MM.1S (cell line): ENCODE measurements around the gene RPS6KA2.

ENCODE experiments used
- DNase-seq: peaks from one replicate; pipeline ENCODE4 v3.0.0-alpha.2; 2015
- H2AFZ ChIP-seq: fragments of 300-600 bp; sonication (generic); 2 replicates; pipeline ENCODE4 v1.6.0; 2016; ENCODE audit warnings: antibody characterized with exemption, low read length
- H3F3A ChIP-seq: fragments of 300-600 bp; sonication (generic); 2 replicates; pipeline ENCODE4 v1.6.1; 2016; ENCODE audit warnings: mild to moderate bottlenecking, antibody characterized with exemption, low read length, moderate library complexity, mixed read lengths; ENCODE audit not compliant: insufficient read depth
- H3K27ac ChIP-seq: fragments of 300-600 bp; sonication (generic); 2 replicates; pipeline ENCODE4 v1.5.1; 2016; ENCODE audit warnings: mild to moderate bottlenecking, low read length
- H3K27me3 ChIP-seq: fragments of 300-600 bp; sonication (generic); replicated peaks from 2 replicates; pipeline ENCODE4 v1.6.0; 2016; ENCODE audit warnings: low read length; ENCODE audit not compliant: insufficient read depth
- H3K36me3 ChIP-seq: fragments of 300-600 bp; sonication (generic); replicated peaks from 2 replicates; pipeline ENCODE4 v1.6.1; 2016; ENCODE audit warnings: mild to moderate bottlenecking, low read length, mixed read lengths; ENCODE audit not compliant: insufficient read depth
- H3K4me1 ChIP-seq: fragments of 300-600 bp; sonication (generic); 2 replicates; pipeline ENCODE4 v1.6.1; 2016; ENCODE audit warnings: low read length, mixed read lengths
- H3K4me2 ChIP-seq: fragments of 300-600 bp; sonication (generic); 2 replicates; pipeline ENCODE4 v1.6.0; 2016; ENCODE audit warnings: low read depth, low read length
- H3K4me3 ChIP-seq: fragments of 300-600 bp; sonication (generic); 2 replicates; pipeline ENCODE4 v1.5.1; 2016; ENCODE audit warnings: low read length, mixed read lengths
- H3K79me2 ChIP-seq: fragments of 300-600 bp; sonication (generic); 2 replicates; pipeline ENCODE4 v1.6.1; 2016; ENCODE audit warnings: mixed run types, low read length, mixed read lengths
- H3K9ac ChIP-seq: fragments of 300-600 bp; sonication (generic); 2 replicates; pipeline ENCODE4 v1.6.1; 2016; ENCODE audit warnings: low read length, mixed read lengths
- H3K9me2 ChIP-seq: fragments of 300-600 bp; sonication (generic); replicated peaks from 2 replicates; pipeline ENCODE4 v1.6.1; 2016; ENCODE audit warnings: mild to moderate bottlenecking, low read length, mixed read lengths; ENCODE audit not compliant: insufficient read depth
- H3K9me3 ChIP-seq: fragments of 300-600 bp; sonication (generic); replicated peaks from 2 replicates; pipeline ENCODE4 v1.6.1; 2016; ENCODE audit warnings: mild to moderate bottlenecking, low read length, mixed read lengths; ENCODE audit not compliant: insufficient read depth
- H4K20me1 ChIP-seq: fragments of 300-600 bp; sonication (generic); 2 replicates; pipeline ENCODE4 v1.6.1; 2016; ENCODE audit warnings: mild to moderate bottlenecking, low read length, moderate library complexity, mixed read lengths; ENCODE audit not compliant: insufficient read depth
- EZH2 ChIP-seq: fragments of 300-600 bp; sonication (generic); optimal IDR thresholded peaks from 2 replicates; pipeline ENCODE3; 2017; ENCODE audit warnings: low read depth, mild to moderate bottlenecking, antibody characterized with exemption, low read length, mixed read lengths
- EZH2phosphoT487 ChIP-seq: fragments of 300-600 bp; sonication (generic); IDR thresholded peaks from 2 replicates; pipeline ENCODE4 v1.6.1; 2018; ENCODE audit warnings: antibody characterized with exemption, low read length
- TF ChIP-seq, protein P1 (sequence below): fragments of 300-600 bp; sonication (generic); IDR thresholded peaks from 2 replicates; pipeline ENCODE4 v1.5.1; 2016; ENCODE audit warnings: antibody characterized with exemption, low read length, mixed read lengths

Gene RPS6KA2

GRCh38 chr6:166617359-166617758 lies 9.7 kb downstream of the RPS6KA2 start:
- H3K36me3 ChIP-seq, result no peaks in the 10 kb centered on the region
- no peaks in the 10 kb centered on the region for H3K79me2 ChIP-seq
- H3K27me3 ChIP-seq, result no peaks in the 10 kb centered on the region
- no peaks in the 10 kb centered on the region for H3K9me2 ChIP-seq
- H4K20me1 ChIP-seq, result no peaks in the 10 kb centered on the region
- no peaks in the 10 kb centered on the region for H3F3A ChIP-seq
- no peaks in the 10 kb centered on the region for H3K9me3 ChIP-seq
- H3K4me1 ChIP-seq, result no peaks in the 10 kb centered on the region
- no peak overlapping the region for H3K4me3 ChIP-seq
- TF ChIP-seq EZH2phosphoT487 (no peak), EZH2 (no peak)
- TF ChIP-seq, protein P1, sequence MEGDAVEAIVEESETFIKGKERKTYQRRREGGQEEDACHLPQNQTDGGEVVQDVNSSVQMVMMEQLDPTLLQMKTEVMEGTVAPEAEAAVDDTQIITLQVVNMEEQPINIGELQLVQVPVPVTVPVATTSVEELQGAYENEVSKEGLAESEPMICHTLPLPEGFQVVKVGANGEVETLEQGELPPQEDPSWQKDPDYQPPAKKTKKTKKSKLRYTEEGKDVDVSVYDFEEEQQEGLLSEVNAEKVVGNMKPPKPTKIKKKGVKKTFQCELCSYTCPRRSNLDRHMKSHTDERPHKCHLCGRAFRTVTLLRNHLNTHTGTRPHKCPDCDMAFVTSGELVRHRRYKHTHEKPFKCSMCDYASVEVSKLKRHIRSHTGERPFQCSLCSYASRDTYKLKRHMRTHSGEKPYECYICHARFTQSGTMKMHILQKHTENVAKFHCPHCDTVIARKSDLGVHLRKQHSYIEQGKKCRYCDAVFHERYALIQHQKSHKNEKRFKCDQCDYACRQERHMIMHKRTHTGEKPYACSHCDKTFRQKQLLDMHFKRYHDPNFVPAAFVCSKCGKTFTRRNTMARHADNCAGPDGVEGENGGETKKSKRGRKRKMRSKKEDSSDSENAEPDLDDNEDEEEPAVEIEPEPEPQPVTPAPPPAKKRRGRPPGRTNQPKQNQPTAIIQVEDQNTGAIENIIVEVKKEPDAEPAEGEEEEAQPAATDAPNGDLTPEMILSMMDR, result no peak
- H2AFZ ChIP-seq, result no peak overlapping the region
- H3K4me2 ChIP-seq, result no peak overlapping the region
- H3K27ac ChIP-seq, result no peak overlapping the region
- no peak for DNase-seq
- H3K9ac ChIP-seq, result no peak overlapping the region

- no peak for DNase-seq
- Histone ChIP-seq H3K27ac (no peak overlapping the region), H3K79me2 (no peaks in the 10 kb centered on the region), H3K4me2 (no peak overlapping the region), H3K9ac (no peak overlapping the region), H3K36me3 (no peaks in the 10 kb centered on the region), H3K4me3 (no peak overlapping the region), H2AFZ (no peak overlapping the region), H3K9me3 (no peaks in the 10 kb centered on the region), H4K20me1 (no peaks in the 10 kb centered on the region), H3K27me3 (no peaks in the 10 kb centered on the region), H3F3A (no peaks in the 10 kb centered on the region), H3K9me2 (no peaks in the 10 kb centered on the region), H3K4me1 (no peaks in the 10 kb centered on the region)
- TF ChIP-seq EZH2phosphoT487 (no peak), EZH2 (no peak)
- TF ChIP-seq, protein P1, result no peak
These were observed 10.5 kb downstream of the RPS6KA2 start for GRCh38 chr6:166616261-166617238.

- TF ChIP-seq EZH2 (no peak), EZH2phosphoT487 (no peak)
- TF ChIP-seq, protein P1, result no peak
- Histone ChIP-seq H4K20me1 (no peaks in the 10 kb centered on the region), H3K9me2 (no peaks in the 10 kb centered on the region), H3K27me3 (no peaks in the 10 kb centered on the region), H3K27ac (no peak overlapping the region), H3K4me2 (no peak overlapping the region), H3K9ac (no peak overlapping the region), H3K4me1 (no peaks in the 10 kb centered on the region), H3F3A (no peaks in the 10 kb centered on the region), H3K79me2 (no peaks in the 10 kb centered on the region), H3K9me3 (no peaks in the 10 kb centered on the region), H2AFZ (no peak overlapping the region), H3K4me3 (no peak overlapping the region), H3K36me3 (no peaks in the 10 kb centered on the region)
- no peak for DNase-seq
These were observed 11.8 kb downstream of the RPS6KA2 start for GRCh38 chr6:166615059-166615770.
